HG03095 (cell line): ENCODE results near the gene CATSPERE.
A peak's percentile ranks its signal among the peaks of the same experiment; 100 is the strongest.
"Not testable (repeated sequence)": the region's sequence is repeated elsewhere in the genome, so short reads cannot be mapped to it uniquely, and the experiment has no call there.

ENCODE experiments used
- ATAC-seq: cut with Tn5 transposase; IDR thresholded peaks from one replicate; pipeline ENCODE4 v1.9.1; 2021; ENCODE audit warnings: moderate library complexity; ENCODE audit not compliant: unreplicated experiment

The CATSPERE gene

GRCh38 chr1:244536316-244536715 is 75.2 kb downstream of the CATSPERE start:
- ATAC-seq = no peak

GRCh38 chr1:244545511-244545910 is 84.4 kb downstream of the CATSPERE start:
- ATAC-seq = no peak

- ATAC-seq = no peak
These were observed 87.6 kb downstream of the CATSPERE start for GRCh38 chr1:244548558-244549115.

- ATAC-seq = no peak
These were observed 91.3 kb downstream of the CATSPERE start for GRCh38 chr1:244552336-244552735.

GRCh38 chr1:244556263-244556662 is 95.2 kb downstream of the CATSPERE start:
- no peak for ATAC-seq

GRCh38 chr1:244557565-244557964 is 96.5 kb downstream of the CATSPERE start:
- no peak for ATAC-seq

- ATAC-seq = no peak
These were observed 98.5 kb downstream of the CATSPERE start for GRCh38 chr1:244559561-244559960.

- ATAC-seq = not testable (repeated sequence)
These were observed 101.8 kb downstream of the CATSPERE start for GRCh38 chr1:244562877-244563276.

GRCh38 chr1:244573768-244574167 is 112.7 kb downstream of the CATSPERE start:
- no peak for ATAC-seq

GRCh38 chr1:244576259-244576892 is 115.3 kb downstream of the CATSPERE start:
- ATAC-seq = no peak

- not testable (repeated sequence) for ATAC-seq
These were observed 117.1 kb downstream of the CATSPERE start for GRCh38 chr1:244578205-244578604.

GRCh38 chr1:244583358-244583982 is 122.4 kb downstream of the CATSPERE start:
- no peak for ATAC-seq

- no peak for ATAC-seq
These were observed 124.8 kb downstream of the CATSPERE start for GRCh38 chr1:244585867-244586266.

GRCh38 chr1:244590670-244591069 is 129.6 kb downstream of the CATSPERE start:
- ATAC-seq = no peak

GRCh38 chr1:244598611-244599010 is 137.5 kb downstream of the CATSPERE start:
- ATAC-seq = no peak

- ATAC-seq = peak; percentile 99
These were observed 138.9 kb downstream of the CATSPERE start for GRCh38 chr1:244599937-244600350.

- no peak for ATAC-seq
These were observed 140.3 kb downstream of the CATSPERE start for GRCh38 chr1:244601336-244601735.

GRCh38 chr1:244603498-244603897 is 142.4 kb downstream of the CATSPERE start:
- ATAC-seq = no peak

GRCh38 chr1:244605835-244606370 is 144.8 kb downstream of the CATSPERE start:
- ATAC-seq = no peak

GRCh38 chr1:244614113-244614836 is 153.2 kb downstream of the CATSPERE start:
- no peak for ATAC-seq

- ATAC-seq = no peak
These were observed 153.8 kb downstream of the CATSPERE start for GRCh38 chr1:244614879-244615278.
